Esophagus squamous epithelium (tissue), 5 donors: Measurements from ENCODE around the gene DCAF12. TPM values are rescaled to one million over a fixed set of nuclear protein-coding genes. Genes with fewer than 3 reads are reported as not detected.

ENCODE experiments used
- DNase-seq: peaks from one replicate; lab custom pipeline; 2025; lab: John Stamatoyannopoulos, UW
- H3K27ac ChIP-seq, 4 donors: fragments of 200-600 bp; sonication (generic); one replicate each; pipeline ENCODE4 v1.5.1; 2016 to 2019; ENCODE audit warnings: mild to moderate bottlenecking in 1 of 4
- H3K27me3 ChIP-seq, 4 donors: fragments of 200-600 bp; sonication (generic); 1 replicate in 3 of 4; 2 replicates in 1 of 4; pipeline versions ENCODE4 v1.5.1 to v1.6.0; 2017 to 2021; ENCODE audit warnings: antibody characterized with exemption in 1 of 4
- H3K36me3 ChIP-seq, 3 donors: fragments of 200-600 bp; sonication (generic); one replicate each; pipeline ENCODE4 v1.5.1; 2016 to 2019
- H3K4me1 ChIP-seq, 3 donors: fragments of 200-600 bp; sonication (generic); one replicate each; pipeline ENCODE4 v1.5.1; 2017 to 2019
- H3K4me3 ChIP-seq, 4 donors: fragments of 200-600 bp; sonication (generic); 1 replicate in 3 of 4; 2 replicates in 1 of 4; pipeline ENCODE4 v1.5.1; 2016 to 2019; ENCODE audit warnings: mild to moderate bottlenecking in 2 of 4, moderate library complexity in 1 of 4
- H3K9me3 ChIP-seq, 3 donors: fragments of 200-600 bp; sonication (generic); one replicate each; pipeline ENCODE4 v1.5.1; 2016 to 2019
- CTCF ChIP-seq, 6 experiments: fragments of 450-650 bp in 4 of 6; fragments of 200-600 bp in 2 of 6; sonication (generic) in 2 of 6; IDR thresholded peaks; one replicate each; pipeline ENCODE4 v1.5.1; 2016 to 2019; ENCODE audit warnings: antibody characterized with exemption in 6 of 6, mild to moderate bottlenecking in 4 of 6, moderate library complexity in 4 of 6
- POLR2A ChIP-seq, 4 donors: fragments of 450-650 bp; IDR thresholded peaks; one replicate each; pipeline ENCODE4 v1.6.1; 2017; ENCODE audit warnings: antibody characterized with exemption in 4 of 4, mild to moderate bottlenecking in 4 of 4, moderate library complexity in 3 of 4
- WGBS, 2 donors: methylation state at CpG; one replicate each; pipeline ENCODE4 v1.1.5; 2018; 5-methylcytosine and 5-hydroxymethylcytosine counted together
- intact Hi-C: fragments of 100-400 bp; cut with DNase I; formaldehyde crosslinking; loops from one replicate; pipeline ENCODE4 v1.15.0; 2022
- total RNA-seq, 4 donors: library from RNA; depleted of rRNA; stranded (reverse); fragments of >200 nt; gene quantifications; one replicate each; pipeline ENCODE4 v1.1.0, GENCODE V29; 2016
- donor health status: DM: yes; HTN: yes; CAD: no.

Gene DCAF12
- total RNA-seq, 4 donors from 2014 or later: 26.5 to 40.9 (median 33.5) TPM

- Histone ChIP-seq H3K36me3 (peaks cover 9 to 57% (median 31%) of the 10 kb centered on the region in 3 donors), H3K27ac (peak overlapping the region in 3 of 4 donors; percentile 68 to 69 (median 68)), H3K27me3 (no peaks in the 10 kb centered on the region), H3K4me1 (peaks cover 0 to 21% (median 0%) of the 10 kb centered on the region in 3 donors), H3K4me3 (no peak overlapping the region), H3K9me3 (no peaks in the 10 kb centered on the region)
- 81 to 86% methylated on average over 6 of the region's 6 CpGs for WGBS, 2 donors
- DNase-seq: no peak
- intact Hi-C loops: no loop called here
- TF ChIP-seq POLR2A (IDR thresholded peaks at IDR 0.05) (no peak), CTCF (IDR thresholded peaks at IDR 0.05) (no peak)
These were observed 40.7 kb downstream of the DCAF12 start for GRCh38 chr9:34085581-34086500.

GRCh38 chr9:34084562-34084961 lies 41.9 kb downstream of the DCAF12 start:
- WGBS, 2 donors: 0 to 23% methylated on average over 1 of the region's 1 CpG
- Histone ChIP-seq H3K4me3 (no peak overlapping the region), H3K27ac (peak overlapping the region in 3 of 4 donors; percentile 68 to 69 (median 68)), H3K27me3 (no peaks in the 10 kb centered on the region), H3K9me3 (no peaks in the 10 kb centered on the region), H3K4me1 (peaks cover 0 to 21% (median 0%) of the 10 kb centered on the region in 3 donors), H3K36me3 (peaks cover 8 to 44% (median 20%) of the 10 kb centered on the region in 3 donors)
- TF ChIP-seq CTCF (IDR thresholded peaks at IDR 0.05): no peak
- no peak for TF ChIP-seq POLR2A (IDR thresholded peaks at IDR 0.05)
- no peak for DNase-seq
- intact Hi-C loops: no loop called here

GRCh38 chr9:34079181-34079580 lies 47.3 kb downstream of the DCAF12 start:
- WGBS, 2 donors: 58 to 94% methylated on average over 2 of the region's 2 CpGs
- Histone ChIP-seq H3K36me3 (no peaks in the 10 kb centered on the region), H3K9me3 (no peaks in the 10 kb centered on the region), H3K4me3 (no peak overlapping the region), H3K27ac (no peak overlapping the region), H3K4me1 (peaks cover 0 to 3% (median 0%) of the 10 kb centered on the region in 3 donors), H3K27me3 (no peaks in the 10 kb centered on the region)
- DNase-seq: no peak
- intact Hi-C loops: no loop called here
- no peak for TF ChIP-seq CTCF (IDR thresholded peaks at IDR 0.05)
- no peak for TF ChIP-seq POLR2A (IDR thresholded peaks at IDR 0.05)

- H3K9me3 ChIP-seq: no peaks in the 10 kb centered on the region
- WGBS, 2 donors: 40 to 43% methylated on average over 1 to 4 of the region's 5 CpGs
- H3K27me3 ChIP-seq: no peaks in the 10 kb centered on the region
- H3K27ac ChIP-seq: peak overlapping the region; percentile 64 to 86 (median 82)
- H3K36me3 ChIP-seq: no peaks in the 10 kb centered on the region
- TF ChIP-seq CTCF (IDR thresholded peaks at IDR 0.05) (no peak), POLR2A (IDR thresholded peaks at IDR 0.05) (no peak)
- intact Hi-C loops: no loop called here
- H3K4me3 ChIP-seq: peak overlapping the region in 2 of 4 donors; percentile 2 to 3
- DNase-seq: no peak
- H3K4me1 ChIP-seq: peaks cover 10 to 55% (median 23%) of the 10 kb centered on the region in 3 donors
These were observed 53.5 kb downstream of the DCAF12 start for GRCh38 chr9:34072868-34073590.
